Measurements from ENCODE around the gene OLFM1. TPM values are rescaled to one million over a fixed set of nuclear protein-coding genes. Genes with fewer than 3 reads are reported as not detected.

The OLFM1 gene
- total RNA-seq, 1 donor from 2014 or later, result 11.9 TPM

Other genes with a start within 250 kb of the OLFM1 start
- gene FCN2, start 206.9 kb upstream of the OLFM1 start, total RNA-seq, result 0.30 TPM
- 4.0 TPM for gene FCN1, start 169.8 kb upstream of the OLFM1 start, total RNA-seq

Measured in Right ventricle myocardium superior (tissue), 1 donor.